Measurements from ENCODE around the gene ASPSCR1. TPM values are rescaled to one million over a fixed set of nuclear protein-coding genes. Genes with fewer than 3 reads are reported as not detected.

ASPSCR1 gene
- total and polyA plus RNA-seq, 9 of the 15 experiments (the other 6 are each of a cell fraction or from before 2014, with no cell fraction given): 0.90 to 36.9 (median 11.6) TPM

DNA sequence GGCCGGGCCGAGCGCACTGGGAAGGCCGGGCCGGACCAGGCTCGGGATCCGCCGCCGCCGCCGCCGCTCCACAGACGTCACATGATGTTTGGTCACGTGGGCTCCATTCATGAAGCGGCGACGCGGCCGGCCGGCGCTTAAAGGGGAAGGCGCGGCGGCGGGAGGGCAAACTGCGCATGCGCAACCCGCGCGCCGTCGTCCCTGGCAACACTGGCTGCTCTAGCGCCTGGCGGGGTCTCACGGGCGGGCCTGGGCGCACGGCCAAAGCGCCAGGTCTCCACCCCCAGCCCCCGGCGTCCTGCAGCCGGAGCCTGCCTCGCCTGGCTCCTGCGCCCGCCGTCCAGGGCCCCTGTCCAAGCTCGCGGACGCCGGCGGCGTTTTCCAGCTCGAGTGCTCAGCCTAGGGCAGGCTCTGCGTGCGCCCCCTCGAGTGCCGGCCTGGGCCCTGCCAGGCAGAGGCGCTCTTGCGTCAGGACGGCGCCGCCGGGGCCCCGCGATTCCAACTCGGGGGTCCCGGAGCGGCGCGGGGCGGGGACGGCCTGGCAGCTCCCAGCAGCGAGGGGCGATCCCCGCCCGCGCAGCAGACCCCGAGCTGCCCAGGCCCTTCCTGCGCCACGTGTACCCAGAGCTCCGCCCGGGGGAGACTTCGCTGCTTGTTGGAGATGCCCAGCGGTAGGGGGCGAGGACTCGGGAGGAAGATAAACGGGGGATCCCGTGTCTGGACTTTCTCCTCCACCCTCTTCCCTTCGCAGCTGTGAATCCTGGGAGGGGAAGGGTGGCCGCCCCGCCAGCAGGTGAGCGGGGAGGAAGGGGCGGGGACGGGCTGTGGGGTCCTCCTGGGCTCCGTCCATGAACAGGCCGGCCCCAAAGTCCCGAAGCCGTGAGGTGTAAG, 49.5 kb upstream of the ASPSCR1 start, which contains the start of gene MAFG (continued):
- no peak for TF ChIP-seq PRMT5 (CRISPR knock-in tag; IDR thresholded peaks at IDR 0.05)
- no peak for TF ChIP-seq FOXK2 (conservative IDR thresholded peaks at IDR 0.05 in 1 of 2, IDR thresholded peaks at IDR 0.05 in 1 of 2; ENCODE audit: low read depth in 2 of 2)
- no peak for TF ChIP-seq ZNF764 (CRISPR knock-in tag; IDR thresholded peaks at IDR 0.05; ENCODE audit: low read depth)
- no peak for TF ChIP-seq ETV1 (tag; conservative IDR thresholded peaks at IDR 0.05; ENCODE audit: low read depth)
- no peak for TF ChIP-seq FOXA1 (IDR thresholded peaks at IDR 0.05; ENCODE audit: borderline replicate concordance)
- TF ChIP-seq ZNF431 (CRISPR knock-in tag; IDR thresholded peaks at IDR 0.05): no peak
- TF ChIP-seq BMI1 (IDR thresholded peaks at IDR 0.05; ENCODE audit: low read length): peak; percentile 73
- TF ChIP-seq U2AF1 (optimal IDR thresholded peaks at IDR 0.05; ENCODE audit: low read depth, low read length): peak; percentile 85
- TF ChIP-seq, protein P1, sequence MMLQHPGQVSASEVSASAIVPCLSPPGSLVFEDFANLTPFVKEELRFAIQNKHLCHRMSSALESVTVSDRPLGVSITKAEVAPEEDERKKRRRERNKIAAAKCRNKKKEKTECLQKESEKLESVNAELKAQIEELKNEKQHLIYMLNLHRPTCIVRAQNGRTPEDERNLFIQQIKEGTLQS (IDR thresholded peaks at IDR 0.05): no peak
- TF ChIP-seq, protein P1 (CRISPR knock-in tag; conservative IDR thresholded peaks at IDR 0.05): no peak
- TF ChIP-seq KDM2B (CRISPR knock-in tag; IDR thresholded peaks at IDR 0.05): peak; percentile 52
- TF ChIP-seq ZZZ3 (IDR thresholded peaks at IDR 0.05): no peak
- TF ChIP-seq TAF15 (IDR thresholded peaks at IDR 0.05; ENCODE audit: low read depth, low read length): no peak
- TF ChIP-seq ZNF778 (CRISPR knock-in tag; IDR thresholded peaks at IDR 0.05): no peak
- TF ChIP-seq ARID1B (IDR thresholded peaks at IDR 0.05): no peak
- no peak for TF ChIP-seq TFAM (CRISPR knock-in tag; conservative IDR thresholded peaks at IDR 0.05)
- TF ChIP-seq, protein P2, sequence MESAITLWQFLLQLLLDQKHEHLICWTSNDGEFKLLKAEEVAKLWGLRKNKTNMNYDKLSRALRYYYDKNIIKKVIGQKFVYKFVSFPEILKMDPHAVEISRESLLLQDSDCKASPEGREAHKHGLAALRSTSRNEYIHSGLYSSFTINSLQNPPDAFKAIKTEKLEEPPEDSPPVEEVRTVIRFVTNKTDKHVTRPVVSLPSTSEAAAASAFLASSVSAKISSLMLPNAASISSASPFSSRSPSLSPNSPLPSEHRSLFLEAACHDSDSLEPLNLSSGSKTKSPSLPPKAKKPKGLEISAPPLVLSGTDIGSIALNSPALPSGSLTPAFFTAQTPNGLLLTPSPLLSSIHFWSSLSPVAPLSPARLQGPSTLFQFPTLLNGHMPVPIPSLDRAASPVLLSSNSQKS (CRISPR knock-in tag; IDR thresholded peaks at IDR 0.05): no peak
- no peak for TF ChIP-seq ASH1L (IDR thresholded peaks at IDR 0.05; ENCODE audit: borderline replicate concordance, low read depth, partially characterized antibody)
- 0 out of 2 replicates have a peak, but pooled peaks have one; percentile 22 for TF ChIP-seq HDAC2 (IDR thresholded peaks at IDR 0.05)
- TF ChIP-seq, protein P3, sequence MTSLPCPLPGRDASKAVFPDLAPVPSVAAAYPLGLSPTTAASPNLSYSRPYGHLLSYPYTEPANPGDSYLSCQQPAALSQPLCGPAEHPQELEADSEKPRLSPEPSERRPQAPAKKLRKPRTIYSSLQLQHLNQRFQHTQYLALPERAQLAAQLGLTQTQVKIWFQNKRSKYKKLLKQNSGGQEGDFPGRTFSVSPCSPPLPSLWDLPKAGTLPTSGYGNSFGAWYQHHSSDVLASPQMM (CRISPR knock-in tag; IDR thresholded peaks at IDR 0.05): no peak
- TF ChIP-seq BCOR (IDR thresholded peaks at IDR 0.05): no peak
- peak; percentile 52; the same call in 1 of the 2 replicates for TF ChIP-seq PHF8 (IDR thresholded peaks at IDR 0.05; ENCODE audit: borderline replicate concordance, low read length)
- no peak for TF ChIP-seq ELF2 (CRISPR knock-in tag; IDR thresholded peaks at IDR 0.05)
- no peak; the same call in 1 of the 2 replicates for TF ChIP-seq TARDBP (IDR thresholded peaks at IDR 0.05)
- TF ChIP-seq ZNF232 (CRISPR knock-in tag; IDR thresholded peaks at IDR 0.05): 0 out of 2 replicates have a peak, but pooled peaks have one; percentile 52
- TF ChIP-seq, protein P4, sequence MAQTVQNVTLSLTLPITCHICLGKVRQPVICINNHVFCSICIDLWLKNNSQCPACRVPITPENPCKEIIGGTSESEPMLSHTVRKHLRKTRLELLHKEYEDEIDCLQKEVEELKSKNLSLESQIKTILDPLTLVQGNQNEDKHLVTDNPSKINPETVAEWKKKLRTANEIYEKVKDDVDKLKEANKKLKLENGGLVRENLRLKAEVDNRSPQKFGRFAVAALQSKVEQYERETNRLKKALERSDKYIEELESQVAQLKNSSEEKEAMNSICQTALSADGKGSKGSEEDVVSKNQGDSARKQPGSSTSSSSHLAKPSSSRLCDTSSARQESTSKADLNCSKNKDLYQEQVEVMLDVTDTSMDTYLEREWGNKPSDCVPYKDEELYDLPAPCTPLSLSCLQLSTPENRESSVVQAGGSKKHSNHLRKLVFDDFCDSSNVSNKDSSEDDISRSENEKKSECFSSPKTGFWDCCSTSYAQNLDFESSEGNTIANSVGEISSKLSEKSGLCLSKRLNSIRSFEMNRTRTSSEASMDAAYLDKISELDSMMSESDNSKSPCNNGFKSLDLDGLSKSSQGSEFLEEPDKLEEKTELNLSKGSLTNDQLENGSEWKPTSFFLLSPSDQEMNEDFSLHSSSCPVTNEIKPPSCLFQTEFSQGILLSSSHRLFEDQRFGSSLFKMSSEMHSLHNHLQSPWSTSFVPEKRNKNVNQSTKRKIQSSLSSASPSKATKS (CRISPR knock-in tag; IDR thresholded peaks at IDR 0.05): no peak

Data from K562 (cell line).